MM.1S (cell line): ENCODE results near the gene LYZL4.

Experiments
- DNase-seq: peaks from one replicate; pipeline ENCODE4 v3.0.0-alpha.2; 2015
- H2AFZ ChIP-seq: fragments of 300-600 bp; sonication (generic); 2 replicates; pipeline ENCODE4 v1.6.0; 2016; ENCODE audit warnings: antibody characterized with exemption, low read length
- H3F3A ChIP-seq: fragments of 300-600 bp; sonication (generic); 2 replicates; pipeline ENCODE4 v1.6.1; 2016; ENCODE audit warnings: mild to moderate bottlenecking, antibody characterized with exemption, low read length, moderate library complexity, mixed read lengths; ENCODE audit not compliant: insufficient read depth
- H3K27ac ChIP-seq: fragments of 300-600 bp; sonication (generic); 2 replicates; pipeline ENCODE4 v1.5.1; 2016; ENCODE audit warnings: mild to moderate bottlenecking, low read length
- H3K27me3 ChIP-seq: fragments of 300-600 bp; sonication (generic); replicated peaks from 2 replicates; pipeline ENCODE4 v1.6.0; 2016; ENCODE audit warnings: low read length; ENCODE audit not compliant: insufficient read depth
- H3K36me3 ChIP-seq: fragments of 300-600 bp; sonication (generic); replicated peaks from 2 replicates; pipeline ENCODE4 v1.6.1; 2016; ENCODE audit warnings: mild to moderate bottlenecking, low read length, mixed read lengths; ENCODE audit not compliant: insufficient read depth
- H3K4me1 ChIP-seq: fragments of 300-600 bp; sonication (generic); 2 replicates; pipeline ENCODE4 v1.6.1; 2016; ENCODE audit warnings: low read length, mixed read lengths
- H3K4me2 ChIP-seq: fragments of 300-600 bp; sonication (generic); 2 replicates; pipeline ENCODE4 v1.6.0; 2016; ENCODE audit warnings: low read depth, low read length
- H3K4me3 ChIP-seq: fragments of 300-600 bp; sonication (generic); 2 replicates; pipeline ENCODE4 v1.5.1; 2016; ENCODE audit warnings: low read length, mixed read lengths
- H3K79me2 ChIP-seq: fragments of 300-600 bp; sonication (generic); 2 replicates; pipeline ENCODE4 v1.6.1; 2016; ENCODE audit warnings: mixed run types, low read length, mixed read lengths
- H3K9ac ChIP-seq: fragments of 300-600 bp; sonication (generic); 2 replicates; pipeline ENCODE4 v1.6.1; 2016; ENCODE audit warnings: low read length, mixed read lengths
- H3K9me2 ChIP-seq: fragments of 300-600 bp; sonication (generic); replicated peaks from 2 replicates; pipeline ENCODE4 v1.6.1; 2016; ENCODE audit warnings: mild to moderate bottlenecking, low read length, mixed read lengths; ENCODE audit not compliant: insufficient read depth
- H3K9me3 ChIP-seq: fragments of 300-600 bp; sonication (generic); replicated peaks from 2 replicates; pipeline ENCODE4 v1.6.1; 2016; ENCODE audit warnings: mild to moderate bottlenecking, low read length, mixed read lengths; ENCODE audit not compliant: insufficient read depth
- H4K20me1 ChIP-seq: fragments of 300-600 bp; sonication (generic); 2 replicates; pipeline ENCODE4 v1.6.1; 2016; ENCODE audit warnings: mild to moderate bottlenecking, low read length, moderate library complexity, mixed read lengths; ENCODE audit not compliant: insufficient read depth
- CTCF ChIP-seq: fragments of 300-600 bp; sonication (generic); IDR thresholded peaks from 2 replicates; pipeline ENCODE4 v1.5.1; 2016; ENCODE audit warnings: antibody characterized with exemption, low read length, mixed read lengths
- EZH2 ChIP-seq: fragments of 300-600 bp; sonication (generic); optimal IDR thresholded peaks from 2 replicates; pipeline ENCODE3; 2017; ENCODE audit warnings: low read depth, mild to moderate bottlenecking, antibody characterized with exemption, low read length, mixed read lengths
- EZH2phosphoT487 ChIP-seq: fragments of 300-600 bp; sonication (generic); IDR thresholded peaks from 2 replicates; pipeline ENCODE4 v1.6.1; 2018; ENCODE audit warnings: antibody characterized with exemption, low read length

The LYZL4 gene, protein sequence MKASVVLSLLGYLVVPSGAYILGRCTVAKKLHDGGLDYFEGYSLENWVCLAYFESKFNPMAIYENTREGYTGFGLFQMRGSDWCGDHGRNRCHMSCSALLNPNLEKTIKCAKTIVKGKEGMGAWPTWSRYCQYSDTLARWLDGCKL

GRCh38 chr3:42410370-42411131 is at the start of gene LYZL4:
Gene LYZL4, minus strand, starts transcription at chr3:42410610. Its CDS starts 3,359 bp downstream, at chr3:42407251.
- no peaks in the 10 kb centered on the region for H3K27me3 ChIP-seq

DNA sequence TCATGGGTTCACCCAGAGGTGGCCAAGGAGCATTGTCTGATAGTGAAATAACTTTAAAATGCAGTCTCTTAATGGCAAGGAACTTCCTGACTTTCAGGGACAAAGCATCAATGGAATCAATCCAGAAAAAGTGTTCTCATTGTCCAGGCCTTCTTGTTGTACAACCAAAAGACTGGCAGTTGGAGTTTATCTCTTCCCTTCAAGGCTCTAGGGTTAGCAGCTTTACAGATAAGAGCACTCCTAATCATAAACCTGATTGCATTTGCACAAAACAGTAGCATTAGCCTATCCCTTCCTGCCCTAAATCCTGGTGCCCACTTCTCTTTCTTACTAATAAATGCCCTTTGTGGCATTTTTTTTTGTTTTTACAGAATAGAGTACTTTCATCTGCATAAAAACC is 48.7 kb upstream of the LYZL4 start:
- no peak for DNase-seq
- Histone ChIP-seq H3K79me2 (no peaks in the 10 kb centered on the region), H3K4me3 (no peak overlapping the region), H3K27me3 (no peaks in the 10 kb centered on the region), H3K9ac (no peak overlapping the region), H3F3A (no peaks in the 10 kb centered on the region), H3K4me2 (no peak overlapping the region), H3K36me3 (no peaks in the 10 kb centered on the region), H3K27ac (no peak overlapping the region), H3K4me1 (no peaks in the 10 kb centered on the region), H3K9me2 (no peaks in the 10 kb centered on the region), H4K20me1 (no peaks in the 10 kb centered on the region), H3K9me3 (no peaks in the 10 kb centered on the region), H2AFZ (no peak overlapping the region)
- no peak for TF ChIP-seq EZH2phosphoT487
- no peak for TF ChIP-seq EZH2
- TF ChIP-seq CTCF: no peak

More at GRCh38 chr3:42410370-42411131, at the start of gene LYZL4:
- no peak for DNase-seq
- H3K4me1 ChIP-seq: no peaks in the 10 kb centered on the region
- H3K4me3 ChIP-seq: no peak within 1 kb of the TSS
- no peaks in the 10 kb centered on the region for H3K36me3 ChIP-seq
- no peak for TF ChIP-seq EZH2
- no peak within 1 kb of the TSS for H3K9ac ChIP-seq
- no peaks in the 10 kb centered on the region for H3K79me2 ChIP-seq
- H3K4me2 ChIP-seq: no peak within 1 kb of the TSS
- no peaks in the 10 kb centered on the region for H3K9me2 ChIP-seq
- H3F3A ChIP-seq: no peaks in the 10 kb centered on the region
- no peaks in the 10 kb centered on the region for H3K9me3 ChIP-seq
- H4K20me1 ChIP-seq: no peaks in the 10 kb centered on the region
- H2AFZ ChIP-seq: no peak within 1 kb of the TSS
- H3K27ac ChIP-seq: no peak within 1 kb of the TSS

GRCh38 chr3:42456211-42456610 is 45.8 kb upstream of the LYZL4 start:
- H3K27ac ChIP-seq: no peak overlapping the region
- no peaks in the 10 kb centered on the region for H3K4me1 ChIP-seq
- H2AFZ ChIP-seq: no peak overlapping the region

GRCh38 chr3:42451546-42452230 is 41.3 kb upstream of the LYZL4 start:
- no peaks in the 10 kb centered on the region for H3K79me2 ChIP-seq
- H3K9ac ChIP-seq: no peak overlapping the region
- no peak for TF ChIP-seq CTCF
- TF ChIP-seq EZH2: no peak
- no peak for TF ChIP-seq EZH2phosphoT487
- no peaks in the 10 kb centered on the region for H3K36me3 ChIP-seq
- no peaks in the 10 kb centered on the region for H3F3A ChIP-seq
- H3K4me2 ChIP-seq: no peak overlapping the region
- no peak overlapping the region for H2AFZ ChIP-seq
- no peaks in the 10 kb centered on the region for H3K27me3 ChIP-seq
- no peaks in the 10 kb centered on the region for H3K9me2 ChIP-seq
- no peaks in the 10 kb centered on the region for H3K9me3 ChIP-seq
- no peak for DNase-seq
- no peaks in the 10 kb centered on the region for H4K20me1 ChIP-seq
- no peak overlapping the region for H3K4me3 ChIP-seq
- H3K27ac ChIP-seq: no peak overlapping the region
- no peaks in the 10 kb centered on the region for H3K4me1 ChIP-seq

More at GRCh38 chr3:42456211-42456610, 45.8 kb upstream of the LYZL4 start:
- no peak for TF ChIP-seq EZH2phosphoT487
- Histone ChIP-seq H4K20me1 (no peaks in the 10 kb centered on the region), H3K4me3 (no peak overlapping the region), H3K36me3 (no peaks in the 10 kb centered on the region), H3K9me2 (no peaks in the 10 kb centered on the region), H3K9me3 (no peaks in the 10 kb centered on the region), H3K27me3 (no peaks in the 10 kb centered on the region), H3K9ac (no peak overlapping the region), H3K79me2 (no peaks in the 10 kb centered on the region), H3F3A (no peaks in the 10 kb centered on the region), H3K4me2 (no peak overlapping the region)
- DNase-seq: no peak
